ENCODE data around the gene GAS1. TPM values are rescaled to one million over a fixed set of nuclear protein-coding genes. Genes with fewer than 3 reads are reported as not detected.

The GAS1 gene
- polyA plus RNA-seq, 2 donors: 1.1 to 3.6 TPM

GRCh38 chr9:86946201-86947145 lies 833 bp downstream of the GAS1 start:
- 0 to 1% methylated on average over 107 to 125 of the region's 125 CpGs for WGBS, 2 donors
- Histone ChIP-seq H3K4me3 (ENCODE audit: low read depth in 1 of 2, low read length in 2 of 2) (peak overlapping the region; percentile 55 to 72), H3K27ac (ENCODE audit: low read depth in 2 of 2, low read length in 1 of 2) (peak overlapping the region; percentile 75 to 91), H3K4me1 (ENCODE audit: control insufficient read depth in 2 of 2, insufficient read depth in 2 of 2, low read length in 1 of 2) (no peaks in the 10 kb centered on the region), H3K36me3 (ENCODE audit: control insufficient read depth in 2 of 2, insufficient read depth in 2 of 2, low read length in 1 of 2) (no peaks in the 10 kb centered on the region), H3K9me3 (ENCODE audit: control insufficient read depth in 2 of 2, insufficient read depth in 1 of 2, low read depth in 1 of 2, low read length in 1 of 2) (no peaks in the 10 kb centered on the region), H3K27me3 (ENCODE audit: control insufficient read depth in 1 of 2, insufficient read depth in 2 of 2, low read length in 2 of 2) (no peaks in the 10 kb centered on the region)

GRCh38 chr9:86945728-86946200 lies 1.5 kb downstream of the GAS1 start:
- peak overlapping the region; percentile 55 to 72 for H3K4me3 ChIP-seq (ENCODE audit: low read depth in 1 of 2, low read length in 2 of 2)
- WGBS, 2 donors: 0 to 2% methylated on average over 35 to 62 of the region's 62 CpGs
- H3K27me3 ChIP-seq (ENCODE audit: control insufficient read depth in 1 of 2, insufficient read depth in 2 of 2, low read length in 2 of 2): no peaks in the 10 kb centered on the region
- no peaks in the 10 kb centered on the region for H3K9me3 ChIP-seq (ENCODE audit: control insufficient read depth in 2 of 2, insufficient read depth in 1 of 2, low read depth in 1 of 2, low read length in 1 of 2)
- H3K36me3 ChIP-seq (ENCODE audit: control insufficient read depth in 2 of 2, insufficient read depth in 2 of 2, low read length in 1 of 2): no peaks in the 10 kb centered on the region
- H3K27ac ChIP-seq (ENCODE audit: low read depth in 2 of 2, low read length in 1 of 2): peak overlapping the region; percentile 75 to 91
- no peaks in the 10 kb centered on the region for H3K4me1 ChIP-seq (ENCODE audit: control insufficient read depth in 2 of 2, insufficient read depth in 2 of 2, low read length in 1 of 2)

- H3K9me3 ChIP-seq (ENCODE audit: control insufficient read depth in 2 of 2, insufficient read depth in 1 of 2, low read depth in 1 of 2, low read length in 1 of 2): no peaks in the 10 kb centered on the region
- H3K27me3 ChIP-seq (ENCODE audit: control insufficient read depth in 1 of 2, insufficient read depth in 2 of 2, low read length in 2 of 2): no peaks in the 10 kb centered on the region
- H3K36me3 ChIP-seq (ENCODE audit: control insufficient read depth in 2 of 2, insufficient read depth in 2 of 2, low read length in 1 of 2): no peaks in the 10 kb centered on the region
- peak overlapping the region; percentile 75 to 91 for H3K27ac ChIP-seq (ENCODE audit: low read depth in 2 of 2, low read length in 1 of 2)
- peak overlapping the region; percentile 55 to 72 for H3K4me3 ChIP-seq (ENCODE audit: low read depth in 1 of 2, low read length in 2 of 2)
- no peaks in the 10 kb centered on the region for H3K4me1 ChIP-seq (ENCODE audit: control insufficient read depth in 2 of 2, insufficient read depth in 2 of 2, low read length in 1 of 2)
- WGBS, 2 donors: 10 to 17% methylated on average over 27 of the region's 27 CpGs
Observed at GRCh38 chr9:86944796-86945727, 2.2 kb downstream of the GAS1 start.

GRCh38 chr9:86943201-86944113 lies 3.8 kb downstream of the GAS1 start:
- Histone ChIP-seq H3K4me3 (ENCODE audit: low read depth in 1 of 2, low read length in 2 of 2) (no peak overlapping the region), H3K4me1 (ENCODE audit: control insufficient read depth in 2 of 2, insufficient read depth in 2 of 2, low read length in 1 of 2) (no peaks in the 10 kb centered on the region), H3K27ac (ENCODE audit: low read depth in 2 of 2, low read length in 1 of 2) (no peak overlapping the region), H3K36me3 (ENCODE audit: control insufficient read depth in 2 of 2, insufficient read depth in 2 of 2, low read length in 1 of 2) (no peaks in the 10 kb centered on the region), H3K9me3 (ENCODE audit: control insufficient read depth in 2 of 2, insufficient read depth in 1 of 2, low read depth in 1 of 2, low read length in 1 of 2) (no peaks in the 10 kb centered on the region), H3K27me3 (ENCODE audit: control insufficient read depth in 1 of 2, insufficient read depth in 2 of 2, low read length in 2 of 2) (no peaks in the 10 kb centered on the region)
- 30 to 53% methylated on average over 12 of the region's 12 CpGs for WGBS, 2 donors

- Histone ChIP-seq H3K27ac (ENCODE audit: low read depth in 2 of 2, low read length in 1 of 2) (no peak overlapping the region), H3K9me3 (ENCODE audit: control insufficient read depth in 2 of 2, insufficient read depth in 1 of 2, low read depth in 1 of 2, low read length in 1 of 2) (no peaks in the 10 kb centered on the region), H3K4me3 (ENCODE audit: low read depth in 1 of 2, low read length in 2 of 2) (no peak overlapping the region), H3K27me3 (ENCODE audit: control insufficient read depth in 1 of 2, insufficient read depth in 2 of 2, low read length in 2 of 2) (no peaks in the 10 kb centered on the region), H3K4me1 (ENCODE audit: control insufficient read depth in 2 of 2, insufficient read depth in 2 of 2, low read length in 1 of 2) (no peaks in the 10 kb centered on the region), H3K36me3 (ENCODE audit: control insufficient read depth in 2 of 2, insufficient read depth in 2 of 2, low read length in 1 of 2) (no peaks in the 10 kb centered on the region)
- WGBS, 2 donors: 66 to 74% methylated on average over 10 of the region's 10 CpGs
Observed at GRCh38 chr9:86942281-86943200, 4.8 kb downstream of the GAS1 start.

- Histone ChIP-seq H3K36me3 (ENCODE audit: control insufficient read depth in 2 of 2, insufficient read depth in 2 of 2, low read length in 1 of 2) (no peaks in the 10 kb centered on the region), H3K27me3 (ENCODE audit: control insufficient read depth in 1 of 2, insufficient read depth in 2 of 2, low read length in 2 of 2) (no peaks in the 10 kb centered on the region), H3K4me3 (ENCODE audit: low read depth in 1 of 2, low read length in 2 of 2) (no peak overlapping the region), H3K9me3 (ENCODE audit: control insufficient read depth in 2 of 2, insufficient read depth in 1 of 2, low read depth in 1 of 2, low read length in 1 of 2) (no peaks in the 10 kb centered on the region), H3K4me1 (ENCODE audit: control insufficient read depth in 2 of 2, insufficient read depth in 2 of 2, low read length in 1 of 2) (no peaks in the 10 kb centered on the region), H3K27ac (ENCODE audit: low read depth in 2 of 2, low read length in 1 of 2) (no peak overlapping the region)
- 78 to 83% methylated on average over 2 of the region's 2 CpGs for WGBS, 2 donors
Observed at GRCh38 chr9:86941197-86941596, 6.1 kb downstream of the GAS1 start.

GRCh38 chr9:86940774-86941173 lies 6.5 kb downstream of the GAS1 start:
- Histone ChIP-seq H3K27ac (ENCODE audit: low read depth in 2 of 2, low read length in 1 of 2) (no peak overlapping the region), H3K4me3 (ENCODE audit: low read depth in 1 of 2, low read length in 2 of 2) (no peak overlapping the region), H3K4me1 (ENCODE audit: control insufficient read depth in 2 of 2, insufficient read depth in 2 of 2, low read length in 1 of 2) (no peaks in the 10 kb centered on the region), H3K36me3 (ENCODE audit: control insufficient read depth in 2 of 2, insufficient read depth in 2 of 2, low read length in 1 of 2) (no peaks in the 10 kb centered on the region), H3K27me3 (ENCODE audit: control insufficient read depth in 1 of 2, insufficient read depth in 2 of 2, low read length in 2 of 2) (no peaks in the 10 kb centered on the region), H3K9me3 (ENCODE audit: control insufficient read depth in 2 of 2, insufficient read depth in 1 of 2, low read depth in 1 of 2, low read length in 1 of 2) (no peaks in the 10 kb centered on the region)
- whole genome bisulfite sequencing, 2 donors: 47 to 56% methylated on average over 6 of the region's 6 CpGs

GRCh38 chr9:86939891-86940290 lies 7.4 kb downstream of the GAS1 start:
- Histone ChIP-seq H3K27me3 (ENCODE audit: control insufficient read depth in 1 of 2, insufficient read depth in 2 of 2, low read length in 2 of 2) (no peaks in the 10 kb centered on the region), H3K9me3 (ENCODE audit: control insufficient read depth in 2 of 2, insufficient read depth in 1 of 2, low read depth in 1 of 2, low read length in 1 of 2) (no peaks in the 10 kb centered on the region), H3K4me3 (ENCODE audit: low read depth in 1 of 2, low read length in 2 of 2) (no peak overlapping the region), H3K27ac (ENCODE audit: low read depth in 2 of 2, low read length in 1 of 2) (no peak overlapping the region), H3K4me1 (ENCODE audit: control insufficient read depth in 2 of 2, insufficient read depth in 2 of 2, low read length in 1 of 2) (no peaks in the 10 kb centered on the region), H3K36me3 (ENCODE audit: control insufficient read depth in 2 of 2, insufficient read depth in 2 of 2, low read length in 1 of 2) (no peaks in the 10 kb centered on the region)
- WGBS, 2 donors: 81% methylated on average over 1 of the region's 1 CpG
